Ishikawa (cell line): ENCODE data around the gene PAM16.

Experiments
- CEBPB ChIP-seq: IDR thresholded peaks from 2 replicates; pipeline ENCODE4 v1.6.1; 2012
- CREB1 ChIP-seq: IDR thresholded peaks from 2 replicates; pipeline ENCODE4 v1.6.1; 2012; ENCODE audit warnings: low read depth
- EGR1 ChIP-seq: IDR thresholded peaks from 2 replicates; pipeline ENCODE4 v1.6.1; 2012
- EP300 ChIP-seq: IDR thresholded peaks from 2 replicates; pipeline ENCODE4 v1.6.1; 2012; ENCODE audit warnings: borderline replicate concordance
- FOXM1 ChIP-seq: IDR thresholded peaks from 2 replicates; pipeline ENCODE4 v1.6.1; 2012; ENCODE audit warnings: low read depth, borderline replicate concordance
- MAX ChIP-seq: IDR thresholded peaks from 2 replicates; pipeline ENCODE4 v1.6.1; 2012
- NFIC ChIP-seq: IDR thresholded peaks from 2 replicates; pipeline ENCODE4 v1.6.1; 2012
- RAD21 ChIP-seq: IDR thresholded peaks from 2 replicates; pipeline ENCODE4 v1.6.1; 2012; ENCODE audit warnings: low read depth
- REST ChIP-seq: IDR thresholded peaks from 2 replicates; pipeline ENCODE4 v1.6.1; 2012; ENCODE audit warnings: low read depth, mild to moderate bottlenecking
- TAF1 ChIP-seq: IDR thresholded peaks from 2 replicates; pipeline ENCODE4 v1.6.1; 2012; ENCODE audit warnings: low read depth, mild to moderate bottlenecking
- TCF12 ChIP-seq: IDR thresholded peaks from 2 replicates; pipeline ENCODE4 v1.6.1; 2012; ENCODE audit warnings: low read depth
- TEAD4 ChIP-seq: IDR thresholded peaks from 2 replicates; pipeline ENCODE4 v1.6.1; 2012
- USF1 ChIP-seq: IDR thresholded peaks from 2 replicates; pipeline ENCODE4 v1.6.1; 2012
- YY1 ChIP-seq: IDR thresholded peaks from 2 replicates; pipeline ENCODE4 v1.6.1; 2012; ENCODE audit warnings: low read depth
- ZBTB7A ChIP-seq: IDR thresholded peaks from 2 replicates; pipeline ENCODE4 v1.6.1; 2012; ENCODE audit warnings: low read depth

PAM16 gene

DNA sequence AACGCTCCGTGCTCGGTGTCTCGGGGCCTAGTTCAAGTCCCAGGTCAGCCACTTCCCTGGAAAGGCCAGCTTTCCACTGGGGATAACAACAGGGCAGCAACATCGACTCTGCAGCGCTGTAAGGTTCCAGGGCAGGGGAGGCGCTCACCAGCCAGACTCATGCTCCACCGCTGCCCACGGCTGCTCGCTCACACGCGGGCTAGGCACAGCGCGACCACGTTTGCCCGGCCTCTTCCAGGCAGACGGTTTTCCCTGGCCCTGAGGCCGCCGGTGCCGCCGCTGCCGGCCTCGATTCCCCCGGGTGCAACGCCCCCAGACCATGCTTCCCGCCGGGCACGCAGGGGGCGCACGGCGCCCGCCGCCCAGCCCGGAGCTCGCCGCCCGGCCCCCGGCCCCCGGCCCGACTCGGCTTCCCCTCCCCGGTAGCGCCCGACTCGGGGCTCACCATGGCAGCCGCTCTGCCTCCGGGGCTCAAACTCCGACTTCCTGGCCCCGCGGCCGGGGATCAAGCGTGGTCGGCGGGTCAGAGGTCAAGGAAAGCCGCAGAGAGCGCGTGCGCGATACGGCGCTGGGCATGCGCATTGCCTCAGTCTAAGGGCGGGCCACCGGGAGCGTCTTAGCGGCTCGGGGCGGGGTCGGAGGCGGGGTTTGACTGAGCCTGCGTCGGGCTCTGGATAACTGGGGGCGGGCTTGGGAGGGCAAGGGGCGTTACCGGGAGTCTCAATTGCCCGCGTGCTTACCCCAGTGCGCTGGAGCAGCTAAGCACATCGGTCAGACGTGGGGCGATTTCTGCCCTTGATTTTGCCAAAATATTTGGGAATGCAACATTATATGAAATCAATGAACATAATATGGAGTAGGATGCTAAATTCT lies at the start of gene PAM16:
Gene PAM16 (minus strand): TSS at position 535 of the 873 bp plus-strand sequence. CDS start 87 bp downstream, at position 448.
- TF ChIP-seq MAX = peak; percentile 91
- TF ChIP-seq TAF1 = peak; percentile 32; the same call in 1 of the 2 replicates
- TF ChIP-seq ZBTB7A = 0 out of 2 replicates have a peak, but pooled peaks have one; percentile 25
- no peak for TF ChIP-seq TEAD4

- TF ChIP-seq EGR1 (no peak), TAF1 (no peak), REST (no peak), YY1 (no peak), NFIC (no peak), MAX (no peak), FOXM1 (no peak), EP300 (no peak), ZBTB7A (no peak), RAD21 (no peak), TCF12 (no peak), USF1 (no peak)
These were observed 48.0 kb upstream of the PAM16 start for GRCh38 chr16:4399001-4399730.

- TF ChIP-seq YY1 = no peak
- no peak for TF ChIP-seq RAD21
- TF ChIP-seq EP300 = no peak
- TF ChIP-seq CEBPB = no peak
- no peak for TF ChIP-seq FOXM1
- no peak for TF ChIP-seq TAF1
- no peak for TF ChIP-seq USF1
- TF ChIP-seq REST = no peak
- no peak for TF ChIP-seq CREB1
These were observed 44.1 kb upstream of the PAM16 start for GRCh38 chr16:4395055-4395726.

GRCh38 chr16:4393240-4393600 lies 42.1 kb upstream of the PAM16 start:
- TF ChIP-seq REST (no peak), MAX (peak; percentile 25; the same call in 1 of the 2 replicates), FOXM1 (no peak)
